Sigmoid colon (tissue), 3 donors: Measurements from ENCODE around the gene RCOR1.

Experiments
- POLR2A ChIP-seq, 2 donors: fragments of 450-650 bp; IDR thresholded peaks; one replicate each; pipeline ENCODE4 v1.6.1; 2016; ENCODE audit warnings: antibody characterized with exemption in 2 of 2, mild to moderate bottlenecking in 2 of 2, moderate library complexity in 2 of 2
- TF ChIP-seq, protein P1 (sequence below), 4 experiments: fragments of 450-650 bp in 3 of 4; fragments of 200-600 bp in 1 of 4; IDR thresholded peaks; one replicate each; pipeline ENCODE4 v1.5.1; 2016 to 2019; ENCODE audit warnings: antibody characterized with exemption in 4 of 4, mild to moderate bottlenecking in 3 of 4, moderate library complexity in 2 of 4

- TF ChIP-seq, protein P1, sequence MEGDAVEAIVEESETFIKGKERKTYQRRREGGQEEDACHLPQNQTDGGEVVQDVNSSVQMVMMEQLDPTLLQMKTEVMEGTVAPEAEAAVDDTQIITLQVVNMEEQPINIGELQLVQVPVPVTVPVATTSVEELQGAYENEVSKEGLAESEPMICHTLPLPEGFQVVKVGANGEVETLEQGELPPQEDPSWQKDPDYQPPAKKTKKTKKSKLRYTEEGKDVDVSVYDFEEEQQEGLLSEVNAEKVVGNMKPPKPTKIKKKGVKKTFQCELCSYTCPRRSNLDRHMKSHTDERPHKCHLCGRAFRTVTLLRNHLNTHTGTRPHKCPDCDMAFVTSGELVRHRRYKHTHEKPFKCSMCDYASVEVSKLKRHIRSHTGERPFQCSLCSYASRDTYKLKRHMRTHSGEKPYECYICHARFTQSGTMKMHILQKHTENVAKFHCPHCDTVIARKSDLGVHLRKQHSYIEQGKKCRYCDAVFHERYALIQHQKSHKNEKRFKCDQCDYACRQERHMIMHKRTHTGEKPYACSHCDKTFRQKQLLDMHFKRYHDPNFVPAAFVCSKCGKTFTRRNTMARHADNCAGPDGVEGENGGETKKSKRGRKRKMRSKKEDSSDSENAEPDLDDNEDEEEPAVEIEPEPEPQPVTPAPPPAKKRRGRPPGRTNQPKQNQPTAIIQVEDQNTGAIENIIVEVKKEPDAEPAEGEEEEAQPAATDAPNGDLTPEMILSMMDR (IDR thresholded peaks at IDR 0.05): no peak
- TF ChIP-seq POLR2A (IDR thresholded peaks at IDR 0.05): no peak
These were observed 176.5 kb downstream of the RCOR1 start for GRCh38 chr14:102769049-102769327.
